Stimulated activated memory B cell treated with anti-CD40 and anti-IgM and Interleukin-4, amounts not matched to agents 10 μg/mL and 1 μg/mL and 100 μg/mL, for 72 hours (primary cell): ENCODE measurements around the gene LDLRAD4.
A peak's percentile ranks its signal among the peaks of the same experiment; 100 is the strongest.
"Not testable (repeated sequence)": the region's sequence is repeated elsewhere in the genome, so short reads cannot be mapped to it uniquely, and the experiment has no call there.

ENCODE experiments used
- ATAC-seq: fragments of 150-1000 bp; cut with Tn5 transposase; 2 replicates; pipeline ENCODE4 v1.10.0; 2021
- H3K27ac Mint-ChIP-seq: one replicate; pipeline ENCODE4 v1.8.0; 2022; ENCODE audit warnings: mild to moderate bottlenecking, mixed read lengths
- H3K27me3 Mint-ChIP-seq: one replicate; pipeline ENCODE4 v1.8.0; 2022; ENCODE audit warnings: mixed read lengths
- H3K36me3 Mint-ChIP-seq: one replicate; pipeline ENCODE4 v1.8.0; 2022; ENCODE audit warnings: mixed read lengths
- H3K4me1 Mint-ChIP-seq: one replicate; pipeline ENCODE4 v1.8.0; 2022; ENCODE audit warnings: mixed read lengths
- H3K4me3 Mint-ChIP-seq: one replicate; pipeline ENCODE4 v1.8.0; 2022; ENCODE audit warnings: mild to moderate bottlenecking, moderate library complexity, mixed read lengths
- H3K9me3 Mint-ChIP-seq: one replicate; pipeline ENCODE4 v1.8.0; 2022; ENCODE audit warnings: mixed read lengths

Gene LDLRAD4

DNA sequence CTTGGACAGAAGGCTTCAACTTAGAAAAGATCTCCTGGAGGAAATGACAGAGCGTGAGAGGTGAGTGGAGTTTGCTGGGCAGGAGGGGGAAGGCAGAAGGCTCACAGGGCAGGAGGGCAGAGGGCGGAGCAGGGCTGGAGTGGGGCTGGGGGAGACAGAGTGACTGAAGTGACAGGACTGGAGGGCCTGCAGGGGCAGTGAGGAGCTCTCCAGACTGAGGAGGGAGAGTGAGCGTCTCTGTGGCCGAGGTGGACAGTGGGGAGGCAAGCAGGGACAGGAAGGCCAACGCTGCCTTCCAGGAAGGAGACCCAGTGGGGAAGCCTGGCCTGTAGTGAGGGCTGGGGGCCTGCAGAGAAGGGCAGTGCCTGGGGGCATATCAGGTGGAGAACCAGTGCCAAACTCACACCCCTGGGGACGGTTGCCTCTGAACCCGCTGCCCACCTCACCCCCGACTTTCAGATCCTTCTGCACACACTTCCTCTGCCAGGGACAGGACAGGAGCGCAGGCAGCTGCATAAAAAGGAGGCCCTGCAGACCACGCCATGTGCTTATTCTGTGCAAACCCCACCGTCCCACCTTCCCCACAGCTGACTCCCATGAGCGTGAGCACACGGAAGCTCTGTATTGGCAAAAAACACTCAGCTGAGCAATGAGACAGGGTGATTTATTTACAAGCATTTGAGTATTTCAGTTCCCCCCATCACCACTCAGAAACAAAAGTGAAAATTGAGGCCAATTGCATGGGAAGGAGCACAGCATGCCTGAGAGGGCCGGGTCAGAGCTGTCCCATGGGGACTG, 263.5 kb downstream of the LDLRAD4 start:
- peak overlapping the region; percentile 81 for H3K27ac Mint-ChIP-seq
- no peaks in the 10 kb centered on the region for H3K27me3 Mint-ChIP-seq
- peaks cover 30% of the 10 kb centered on the region for H3K4me1 Mint-ChIP-seq
- H3K9me3 Mint-ChIP-seq = no peaks in the 10 kb centered on the region
- H3K36me3 Mint-ChIP-seq = peaks cover 19% of the 10 kb centered on the region
- peak overlapping the region; percentile 55 for H3K4me3 Mint-ChIP-seq
- peak; percentile 87 for ATAC-seq

DNA sequence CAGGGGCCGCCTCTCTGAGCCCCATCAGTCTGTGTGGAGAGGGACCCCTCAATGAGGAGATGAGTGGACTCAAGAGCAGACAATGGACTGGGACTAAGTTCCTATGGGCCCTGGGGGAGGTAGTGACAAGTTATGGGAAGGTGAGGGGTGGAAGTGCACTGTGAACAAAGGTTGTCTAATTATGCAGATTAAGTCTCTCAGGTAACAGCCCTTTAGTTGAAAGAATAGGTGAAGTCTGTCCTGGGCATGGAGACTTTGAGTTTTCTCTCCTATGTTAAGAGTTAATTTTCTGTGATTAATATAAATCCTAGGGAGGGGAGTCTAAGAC, 264.0 kb downstream of the LDLRAD4 start:
- peak overlapping the region; percentile 55 for H3K4me3 Mint-ChIP-seq
- peaks cover 30% of the 10 kb centered on the region for H3K4me1 Mint-ChIP-seq
- H3K9me3 Mint-ChIP-seq = no peaks in the 10 kb centered on the region
- ATAC-seq = no peak
- peak overlapping the region; percentile 81 for H3K27ac Mint-ChIP-seq
- H3K27me3 Mint-ChIP-seq = no peaks in the 10 kb centered on the region
- peaks cover 20% of the 10 kb centered on the region for H3K36me3 Mint-ChIP-seq

DNA sequence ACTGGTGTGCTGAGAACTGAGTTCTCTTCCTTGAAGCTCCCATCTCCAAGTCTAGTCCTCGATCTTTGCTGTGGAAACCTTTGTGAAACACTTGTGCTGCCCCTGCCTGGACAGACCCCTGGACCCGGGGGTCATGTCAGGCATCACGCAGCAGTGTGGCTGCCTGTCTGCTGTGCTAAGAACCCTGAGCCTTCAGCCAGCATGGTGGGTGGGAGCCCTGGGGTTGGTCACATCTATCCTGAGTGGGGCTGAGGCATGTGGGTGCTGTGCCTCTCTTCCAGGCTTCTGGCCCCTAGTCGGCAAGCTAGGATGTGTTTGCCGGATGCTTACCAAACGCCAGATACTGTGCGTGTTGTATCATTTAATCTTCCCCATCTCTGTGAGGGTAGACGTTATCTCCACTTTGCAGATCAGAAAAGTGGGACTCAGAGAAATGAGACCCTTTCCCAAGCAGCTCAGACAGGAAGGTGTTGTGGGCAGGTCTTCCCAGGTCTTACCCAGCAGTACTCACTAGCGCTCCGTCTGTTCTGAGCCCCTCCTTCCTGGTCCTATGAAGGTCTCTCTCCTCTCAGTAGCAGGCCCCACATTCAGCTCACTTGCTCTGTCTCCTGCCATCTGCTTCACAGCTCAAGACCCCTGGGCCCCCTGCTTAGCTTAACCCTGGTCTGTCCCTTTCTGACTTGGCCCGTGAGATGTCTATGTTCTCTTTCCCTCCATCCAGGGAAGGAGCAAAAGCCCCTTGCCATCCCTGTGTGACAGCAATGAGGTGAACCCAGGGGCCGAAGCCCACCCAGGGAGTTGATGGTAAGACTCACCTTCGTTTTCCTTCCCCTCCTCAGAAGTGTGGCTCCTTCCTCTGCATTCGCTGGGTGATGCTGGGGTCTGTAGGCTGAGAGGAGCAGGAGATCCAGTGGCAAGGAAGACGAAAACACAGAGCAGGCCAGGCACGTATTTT, 265.0 kb downstream of the LDLRAD4 start:
- H3K36me3 Mint-ChIP-seq = peaks cover 10% of the 10 kb centered on the region
- no peaks in the 10 kb centered on the region for H3K9me3 Mint-ChIP-seq
- H3K4me3 Mint-ChIP-seq = no peak overlapping the region
- no peaks in the 10 kb centered on the region for H3K27me3 Mint-ChIP-seq
- H3K4me1 Mint-ChIP-seq = peaks cover 30% of the 10 kb centered on the region
- no peak for ATAC-seq
- H3K27ac Mint-ChIP-seq = peak overlapping the region; percentile 27

DNA sequence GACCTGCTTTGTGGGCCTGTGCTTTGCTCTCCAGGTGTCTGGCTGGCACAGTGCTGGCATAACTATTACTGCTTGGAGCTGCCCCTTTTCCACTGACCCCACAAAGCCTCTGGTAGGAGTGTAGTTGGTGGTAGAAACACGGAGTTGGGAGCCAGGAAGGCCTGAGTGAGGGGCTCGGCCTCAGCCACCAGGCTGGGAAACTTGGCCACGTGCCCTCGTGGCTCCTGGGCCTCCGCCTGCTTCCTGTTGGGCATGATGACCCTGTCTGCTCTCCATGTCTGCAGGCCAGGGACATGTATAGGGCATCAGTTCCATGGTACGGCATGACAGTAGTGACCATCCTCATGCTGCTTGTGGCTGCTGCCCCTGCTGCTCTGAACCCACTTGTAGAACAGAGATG, 266.6 kb downstream of the LDLRAD4 start:
- H3K27ac Mint-ChIP-seq = no peak overlapping the region
- no peaks in the 10 kb centered on the region for H3K9me3 Mint-ChIP-seq

DNA sequence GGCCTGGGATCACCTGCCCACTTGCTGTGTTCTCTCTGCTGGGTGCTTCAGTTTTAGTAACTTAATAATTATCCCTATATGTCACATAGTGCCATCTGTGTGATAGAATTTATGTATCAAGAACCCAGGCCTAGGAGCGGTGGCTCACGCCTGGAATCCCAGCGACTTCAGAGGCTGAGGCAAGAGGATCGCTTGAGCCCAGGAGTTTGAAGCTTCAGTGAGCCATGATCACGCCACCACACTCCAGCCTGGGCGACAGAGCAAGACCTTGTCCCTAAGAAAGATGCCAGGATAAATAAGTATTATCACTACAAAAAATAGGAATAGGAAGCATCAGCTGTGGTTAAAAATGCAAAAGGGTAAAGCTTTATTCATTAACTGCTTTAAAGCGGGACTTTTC, 267.0 kb downstream of the LDLRAD4 start:
- H3K27me3 Mint-ChIP-seq = no peaks in the 10 kb centered on the region
- H3K36me3 Mint-ChIP-seq = peaks cover 6% of the 10 kb centered on the region
- H3K4me3 Mint-ChIP-seq = no peak overlapping the region
- ATAC-seq = no peak
- H3K4me1 Mint-ChIP-seq = peaks cover 22% of the 10 kb centered on the region
- H3K9me3 Mint-ChIP-seq = no peaks in the 10 kb centered on the region
- H3K27ac Mint-ChIP-seq = no peak overlapping the region

More for the DNA sequence above, 266.6 kb downstream of the LDLRAD4 start:
- Mint-ChIP-seq H3K4me3 (no peak overlapping the region), H3K27me3 (no peaks in the 10 kb centered on the region), H3K36me3 (peaks cover 6% of the 10 kb centered on the region), H3K4me1 (peaks cover 26% of the 10 kb centered on the region)
- no peak for ATAC-seq

DNA sequence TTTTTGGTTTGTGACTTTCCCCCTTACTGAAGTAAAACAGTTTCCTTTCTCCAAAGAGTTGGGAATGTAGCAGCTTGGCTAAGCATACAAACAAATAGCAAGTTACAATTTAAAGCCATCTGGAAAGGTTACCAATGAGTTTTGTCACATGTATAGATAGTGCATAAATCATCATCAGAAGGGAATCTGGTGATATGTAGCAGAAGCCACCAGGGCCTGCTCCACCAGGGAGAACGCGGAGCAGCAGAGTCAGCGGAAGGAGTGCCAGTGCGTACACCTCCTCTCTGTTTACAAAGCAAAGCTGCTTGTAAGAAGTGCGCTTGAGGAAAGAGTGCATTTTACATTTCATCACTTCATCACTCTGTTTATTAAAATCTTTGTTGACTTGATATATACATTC, 267.7 kb downstream of the LDLRAD4 start:
- H3K4me1 Mint-ChIP-seq = peaks cover 15% of the 10 kb centered on the region
- ATAC-seq = no peak
- no peaks in the 10 kb centered on the region for H3K9me3 Mint-ChIP-seq
- H3K27ac Mint-ChIP-seq = no peak overlapping the region
- H3K27me3 Mint-ChIP-seq = no peaks in the 10 kb centered on the region
- no peak overlapping the region for H3K4me3 Mint-ChIP-seq
- H3K36me3 Mint-ChIP-seq = peaks cover 6% of the 10 kb centered on the region

DNA sequence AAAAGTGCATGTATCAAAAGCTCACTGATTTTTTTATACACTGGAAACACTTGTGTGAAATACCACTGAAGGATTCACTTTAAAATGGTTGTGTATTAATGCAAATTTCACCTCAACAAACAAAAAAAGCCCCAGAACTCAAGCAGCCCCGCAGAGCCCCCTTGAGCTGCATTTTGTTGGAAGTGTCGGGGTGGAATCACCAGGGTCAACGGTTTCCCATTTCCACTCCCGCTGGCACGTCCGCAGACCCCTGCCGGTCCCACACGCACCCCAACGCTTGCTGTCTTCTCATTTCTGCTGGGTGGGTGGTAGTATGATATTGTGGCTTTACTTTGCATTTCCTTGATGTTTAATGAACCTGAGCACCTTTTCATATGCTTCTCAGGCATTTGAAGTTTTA, 268.1 kb downstream of the LDLRAD4 start:
- peaks cover 6% of the 10 kb centered on the region for H3K36me3 Mint-ChIP-seq
- no peak overlapping the region for H3K4me3 Mint-ChIP-seq
- ATAC-seq = no peak

DNA sequence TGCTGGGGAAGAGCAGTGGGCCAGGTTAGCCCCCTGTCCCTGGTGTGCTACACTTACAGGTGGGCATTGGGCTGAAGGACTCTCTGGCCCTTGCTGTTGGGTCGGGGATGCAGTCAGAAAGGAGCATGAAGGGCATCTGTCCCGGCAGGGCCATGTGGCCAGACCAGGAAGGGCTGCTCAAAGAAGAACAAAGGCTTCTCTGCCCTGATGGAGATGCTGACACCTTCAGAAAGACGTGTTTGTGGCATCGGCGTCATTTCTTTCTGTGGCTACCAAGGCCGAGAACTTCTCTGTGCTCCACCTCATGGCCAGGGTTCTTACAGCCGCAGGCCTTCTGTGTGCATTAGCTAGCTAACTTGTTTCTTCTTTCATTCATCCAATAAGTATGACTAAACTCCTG, 268.7 kb downstream of the LDLRAD4 start:
- Mint-ChIP-seq H3K27ac (no peak overlapping the region), H3K4me3 (no peak overlapping the region), H3K4me1 (peaks cover 6% of the 10 kb centered on the region), H3K36me3 (peaks cover 6% of the 10 kb centered on the region), H3K27me3 (no peaks in the 10 kb centered on the region), H3K9me3 (no peaks in the 10 kb centered on the region)
- ATAC-seq = no peak

More for the DNA sequence above, 268.1 kb downstream of the LDLRAD4 start:
- H3K4me1 Mint-ChIP-seq = peaks cover 11% of the 10 kb centered on the region
- no peak overlapping the region for H3K27ac Mint-ChIP-seq
- H3K27me3 Mint-ChIP-seq = no peaks in the 10 kb centered on the region
- H3K9me3 Mint-ChIP-seq = no peaks in the 10 kb centered on the region

DNA sequence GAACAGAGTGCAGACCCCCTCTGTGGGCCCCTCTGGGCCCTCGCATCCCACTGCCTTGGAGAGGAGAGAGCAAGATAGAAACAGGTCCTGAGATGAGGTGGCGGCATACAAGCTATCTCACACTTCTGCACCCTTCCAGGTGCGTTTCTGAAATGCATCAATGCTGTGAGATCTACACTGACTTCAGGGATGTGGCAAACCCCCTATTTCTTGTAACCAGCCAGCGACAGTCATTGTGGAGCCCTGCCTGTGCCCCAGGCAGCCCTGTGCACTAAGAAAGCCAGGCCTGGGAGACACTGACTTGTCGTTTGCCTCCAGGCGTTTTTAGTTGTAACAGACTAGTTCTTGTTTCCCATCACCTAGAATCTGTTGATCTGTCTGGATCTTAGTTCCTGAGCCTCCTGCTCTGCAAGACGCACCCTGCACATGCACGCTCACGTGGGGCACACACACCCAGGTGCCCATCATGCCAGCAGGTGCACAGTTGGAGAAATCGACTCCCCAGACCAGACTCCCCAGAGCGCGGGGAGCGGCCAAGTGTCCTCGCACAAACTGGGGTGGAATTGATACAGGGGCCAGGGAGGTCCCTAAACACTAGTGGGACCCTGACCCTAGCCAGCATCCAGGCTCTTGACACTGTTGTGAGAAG, 269.8 kb downstream of the LDLRAD4 start:
- Mint-ChIP-seq H3K4me3 (no peak overlapping the region), H3K9me3 (no peaks in the 10 kb centered on the region), H3K27me3 (no peaks in the 10 kb centered on the region), H3K36me3 (peaks cover 13% of the 10 kb centered on the region), H3K4me1 (no peaks in the 10 kb centered on the region), H3K27ac (no peak overlapping the region)
- ATAC-seq = no peak

DNA sequence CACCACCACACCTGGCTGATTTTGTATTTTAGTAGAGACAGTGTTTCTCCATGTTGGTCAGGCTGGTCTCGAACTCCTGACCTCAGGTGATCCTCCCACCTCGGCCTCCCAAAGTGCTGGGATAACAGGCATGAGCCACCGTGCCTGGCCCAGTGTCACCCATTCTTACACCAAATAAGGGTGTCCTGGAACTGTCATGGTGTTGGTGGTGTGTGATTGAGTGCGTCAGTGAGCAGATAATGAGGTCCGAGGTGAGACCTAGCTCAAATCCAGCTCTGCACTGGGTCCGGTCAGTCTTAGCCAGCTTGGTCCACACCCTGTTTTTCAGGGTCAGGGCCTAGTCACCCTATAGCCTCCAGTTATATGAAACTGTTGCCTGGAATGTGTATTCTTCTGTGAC, 270.7 kb downstream of the LDLRAD4 start:
- peaks cover 13% of the 10 kb centered on the region for H3K36me3 Mint-ChIP-seq
- not testable (repeated sequence) for H3K4me1 Mint-ChIP-seq, ATAC-seq, H3K27me3 Mint-ChIP-seq, H3K27ac Mint-ChIP-seq, H3K9me3 Mint-ChIP-seq, H3K4me3 Mint-ChIP-seq

DNA sequence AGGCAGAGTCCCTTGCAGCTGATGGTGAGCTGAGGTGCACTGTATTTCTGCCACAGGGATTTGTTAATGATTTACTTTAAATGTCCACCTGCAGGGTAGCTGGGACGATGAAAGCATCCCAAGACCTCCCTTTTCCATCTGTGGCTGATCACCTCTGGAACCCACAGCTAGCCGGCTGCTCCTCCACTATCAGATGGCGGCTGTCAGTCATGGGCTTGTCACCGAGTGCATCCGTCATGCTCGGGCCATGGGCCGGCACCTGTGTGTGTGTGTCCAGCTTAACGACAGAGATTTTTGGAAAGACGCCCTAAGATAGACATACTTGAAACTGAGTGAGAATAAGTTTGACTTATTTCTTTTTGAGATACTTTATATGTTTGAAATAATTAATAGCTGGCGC, 272.6 kb downstream of the LDLRAD4 start:
- H3K4me1 Mint-ChIP-seq = no peaks in the 10 kb centered on the region
- no peak overlapping the region for H3K4me3 Mint-ChIP-seq
- no peaks in the 10 kb centered on the region for H3K27me3 Mint-ChIP-seq
- no peaks in the 10 kb centered on the region for H3K9me3 Mint-ChIP-seq
- H3K36me3 Mint-ChIP-seq = peaks cover 13% of the 10 kb centered on the region
- H3K27ac Mint-ChIP-seq = no peak overlapping the region
- ATAC-seq = no peak

DNA sequence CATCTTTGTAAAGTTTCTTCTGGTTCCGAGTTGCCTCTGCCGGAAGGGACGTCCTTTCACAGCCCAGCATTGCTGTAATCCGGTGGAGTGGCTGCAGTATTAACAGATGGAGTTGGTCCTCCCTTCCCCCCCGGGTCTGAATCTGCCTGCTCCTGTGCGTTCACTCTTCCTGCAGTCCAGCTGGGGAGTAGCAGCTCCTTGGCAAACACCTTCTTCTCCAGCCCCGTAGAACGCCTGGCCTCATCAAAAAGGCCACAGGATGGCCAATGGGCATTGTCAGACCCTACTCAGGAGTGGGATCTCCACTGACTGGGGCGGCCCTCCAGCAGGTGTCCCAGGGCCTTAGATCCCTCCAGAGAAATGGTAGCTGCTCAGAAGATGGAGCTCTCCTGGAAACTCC, 273.8 kb downstream of the LDLRAD4 start:
- H3K4me1 Mint-ChIP-seq = no peaks in the 10 kb centered on the region
- no peak overlapping the region for H3K4me3 Mint-ChIP-seq
- no peak for ATAC-seq
- H3K27me3 Mint-ChIP-seq = no peaks in the 10 kb centered on the region
- no peaks in the 10 kb centered on the region for H3K9me3 Mint-ChIP-seq
- peaks cover 7% of the 10 kb centered on the region for H3K36me3 Mint-ChIP-seq
- no peak overlapping the region for H3K27ac Mint-ChIP-seq

DNA sequence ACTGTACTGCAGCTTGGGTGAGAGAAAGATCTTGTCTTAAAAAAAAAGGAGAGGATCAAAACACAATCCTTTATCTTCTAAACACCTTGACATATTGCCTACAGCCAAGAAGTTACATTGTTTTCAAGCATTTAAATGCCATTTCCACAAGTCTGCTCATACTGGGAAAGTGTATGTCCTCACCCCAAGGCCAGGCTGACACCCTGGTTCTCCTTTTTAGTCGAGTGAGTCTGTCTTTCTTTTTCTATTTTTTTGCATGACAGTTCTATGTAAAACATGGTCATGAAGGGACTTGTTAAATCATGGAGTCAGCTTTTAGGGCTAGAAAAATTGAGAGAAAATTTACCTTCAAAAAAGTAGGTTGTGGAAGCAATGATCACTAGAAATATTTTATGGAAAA, 274.5 kb downstream of the LDLRAD4 start:
- Mint-ChIP-seq H3K9me3 (no peaks in the 10 kb centered on the region), H3K4me3 (no peak overlapping the region), H3K4me1 (no peaks in the 10 kb centered on the region), H3K27me3 (no peaks in the 10 kb centered on the region), H3K27ac (no peak overlapping the region), H3K36me3 (peaks cover 7% of the 10 kb centered on the region)
- peak; percentile 58 for ATAC-seq

DNA sequence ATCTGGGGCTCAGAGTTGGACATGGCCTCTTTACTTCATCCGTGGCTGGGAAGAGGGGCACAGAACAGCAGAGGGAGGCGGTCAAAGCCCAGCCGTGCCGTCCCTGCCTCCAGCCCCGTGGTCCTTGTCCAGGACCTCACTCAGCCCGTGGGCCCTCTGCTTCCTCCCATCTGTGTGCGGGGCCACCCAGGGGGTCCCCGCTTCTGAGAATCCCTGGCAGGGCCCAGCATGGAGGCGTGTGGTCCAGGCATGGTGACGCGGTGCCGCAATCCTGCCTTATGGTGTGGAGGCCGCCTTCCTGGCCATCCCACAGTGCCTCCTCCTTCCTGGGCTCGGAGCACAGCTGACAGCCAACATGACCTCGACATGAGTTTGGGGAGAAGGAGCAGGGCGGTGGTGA, 275.2 kb downstream of the LDLRAD4 start:
- no peak overlapping the region for H3K4me3 Mint-ChIP-seq
- peaks cover 7% of the 10 kb centered on the region for H3K36me3 Mint-ChIP-seq
- no peaks in the 10 kb centered on the region for H3K27me3 Mint-ChIP-seq
- peaks cover under 1% of the 10 kb centered on the region for H3K9me3 Mint-ChIP-seq
- ATAC-seq = no peak
- H3K27ac Mint-ChIP-seq = no peak overlapping the region
- H3K4me1 Mint-ChIP-seq = no peaks in the 10 kb centered on the region

DNA sequence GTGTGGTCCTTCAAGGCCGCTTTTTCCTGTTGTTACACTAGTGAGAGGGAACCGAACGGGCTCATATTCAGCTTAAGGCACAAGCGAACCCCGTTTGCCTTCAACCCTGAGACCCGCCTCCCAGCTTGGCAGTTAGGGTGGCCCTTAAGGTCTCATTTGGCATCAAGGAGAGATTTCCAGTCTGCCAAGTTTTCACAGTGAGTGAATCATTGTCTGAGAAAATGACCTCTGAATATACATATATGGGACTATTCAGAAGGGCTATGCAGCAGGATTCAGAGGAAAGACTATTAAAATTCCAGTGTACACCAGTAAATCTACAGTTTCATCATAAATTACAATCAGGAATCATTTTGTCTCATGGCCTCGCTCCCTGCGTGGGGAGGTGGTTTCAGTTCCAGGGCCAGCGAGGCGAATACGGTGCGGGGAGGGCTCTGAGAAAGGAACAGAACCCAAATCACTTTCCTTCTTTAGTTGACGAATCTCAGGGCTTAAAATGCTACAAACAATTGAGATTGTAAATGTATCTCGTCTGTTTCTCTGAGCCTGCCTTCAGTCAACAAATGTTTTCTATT, 276.4 kb downstream of the LDLRAD4 start:
- no peak overlapping the region for H3K4me3 Mint-ChIP-seq
- no peak for ATAC-seq
- no peaks in the 10 kb centered on the region for H3K27me3 Mint-ChIP-seq
- no peaks in the 10 kb centered on the region for H3K4me1 Mint-ChIP-seq
- H3K36me3 Mint-ChIP-seq = peaks cover 20% of the 10 kb centered on the region
- H3K27ac Mint-ChIP-seq = no peak overlapping the region
- peaks cover 12% of the 10 kb centered on the region for H3K9me3 Mint-ChIP-seq
